Neural cell (in vitro differentiated cells): ENCODE data around the gene DZIP1. TPM values are rescaled to one million over a fixed set of nuclear protein-coding genes. Genes with fewer than 3 reads are reported as not detected.

Experiments used
- H2AFZ ChIP-seq: fragments of 200-600, 300-800 bp; sonication (generic), shearing (Covaris generic); 2 replicates; pipeline ENCODE4 v1.6.0; 2014; ENCODE audit warnings: low read depth, mild to moderate bottlenecking, antibody characterized with exemption, low read length, moderate library complexity
- H3F3A ChIP-seq: fragments of 200-600 bp; shearing (Covaris generic); 2 replicates; pipeline ENCODE4 v1.6.1; 2016; ENCODE audit warnings: mild to moderate bottlenecking, moderate library complexity, mixed read lengths, antibody characterized with exemption, low read length; ENCODE audit not compliant: insufficient read depth, poor library complexity, severe bottlenecking
- H3K27ac ChIP-seq: fragments of 200-600, 300-800 bp; sonication (generic), shearing (Covaris generic); 2 replicates; pipeline ENCODE4 v1.5.1; 2014; ENCODE audit warnings: mild to moderate bottlenecking, low read length, moderate library complexity
- H3K27me3 ChIP-seq: fragments of 300-800, 200-600 bp; sonication (generic), shearing (Covaris generic); 2 replicates; pipeline ENCODE4 v1.6.0; 2014; ENCODE audit warnings: mild to moderate bottlenecking, low read depth, low read length, moderate library complexity; ENCODE audit not compliant: insufficient read depth
- H3K36me3 ChIP-seq: fragments of 300-800, 200-600 bp; sonication (generic), shearing (Covaris generic); 2 replicates; pipeline ENCODE4 v1.5.1; 2014; ENCODE audit warnings: mild to moderate bottlenecking, antibody characterized with exemption, low read length, moderate library complexity; ENCODE audit not compliant: insufficient read depth
- H3K4me2 ChIP-seq: fragments of 300-800, 200-600 bp; sonication (generic), shearing (Covaris generic); 2 replicates; pipeline ENCODE4 v1.6.0; 2014; ENCODE audit warnings: mild to moderate bottlenecking, low read length
- H3K4me3 ChIP-seq: fragments of 300-800, 200-600 bp; sonication (generic), shearing (Covaris generic); 2 replicates; pipeline ENCODE4 v1.5.1; 2014; ENCODE audit warnings: mild to moderate bottlenecking, low read length, moderate library complexity
- H3K79me2 ChIP-seq: fragments of 200-600 bp; shearing (Covaris generic); replicated peaks from 2 replicates; pipeline ENCODE4 v1.6.0; 2014; ENCODE audit warnings: mild to moderate bottlenecking, low read length, moderate library complexity; ENCODE audit not compliant: insufficient read depth
- H3K9ac ChIP-seq: fragments of 300-800, 200-600 bp; sonication (generic), shearing (Covaris generic); 2 replicates; pipeline ENCODE4 v1.6.1; 2016; ENCODE audit warnings: mild to moderate bottlenecking, low read length, mixed read lengths
- H3K9me2 ChIP-seq: fragments of 200-600 bp; shearing (Covaris generic); 2 replicates; pipeline ENCODE4 v1.6.1; 2016; ENCODE audit warnings: mild to moderate bottlenecking, low read length, mixed read lengths; ENCODE audit not compliant: insufficient read depth
- H3K9me3 ChIP-seq: fragments of 200-600, 300-800 bp; sonication (generic), shearing (Covaris generic); 2 replicates; pipeline ENCODE4 v1.6.1; 2016; ENCODE audit warnings: mild to moderate bottlenecking, mixed run types, low read length, moderate library complexity, mixed read lengths
- H4K20me1 ChIP-seq: fragments of 200-600 bp; shearing (Covaris generic); 2 replicates; pipeline ENCODE4 v1.6.1; 2016; ENCODE audit warnings: mild to moderate bottlenecking, mixed run types; ENCODE audit not compliant: insufficient read depth
- CTCF ChIP-seq: fragments of 450-650 bp; IDR thresholded peaks from 2 replicates; pipeline ENCODE4 v1.5.1; 2014; ENCODE audit warnings: antibody characterized with exemption, mild to moderate bottlenecking, moderate library complexity; ENCODE audit not compliant: poor library complexity, severe bottlenecking
- EP300 ChIP-seq: fragments of 450-650 bp; conservative IDR thresholded peaks from 2 replicates; pipeline ENCODE4 v1.6.1; 2014; ENCODE audit warnings: antibody characterized with exemption, mild to moderate bottlenecking, moderate library complexity; ENCODE audit not compliant: poor library complexity, severe bottlenecking
- EZH2 ChIP-seq: fragments of 200-600, 300-800 bp; shearing (Covaris generic), sonication (generic); IDR thresholded peaks from 2 replicates; pipeline ENCODE4 v1.6.1; 2014; ENCODE audit warnings: antibody characterized with exemption, low read length, borderline replicate concordance, mild to moderate bottlenecking; ENCODE audit not compliant: insufficient read depth, poor library complexity, severe bottlenecking
- MXI1 ChIP-seq: fragments of 450-650 bp; conservative IDR thresholded peaks from 2 replicates; pipeline ENCODE4 v1.6.1; 2014; ENCODE audit warnings: antibody characterized with exemption, mild to moderate bottlenecking; ENCODE audit not compliant: poor library complexity, severe bottlenecking
- POLR2AphosphoS5 ChIP-seq: IDR thresholded peaks from 2 replicates; pipeline ENCODE4 v1.6.1; 2012
- RAD21 ChIP-seq: fragments of 450-650 bp; conservative IDR thresholded peaks from 2 replicates; pipeline ENCODE4 v1.6.1; 2014; ENCODE audit warnings: antibody characterized with exemption, mild to moderate bottlenecking, moderate library complexity
- REST ChIP-seq: IDR thresholded peaks from 2 replicates; pipeline ENCODE4 v1.6.1; 2012; ENCODE audit warnings: borderline replicate concordance
- SMC3 ChIP-seq: fragments of 450-650 bp; conservative IDR thresholded peaks from 2 replicates; pipeline ENCODE4 v1.6.1; 2014; ENCODE audit warnings: antibody characterized with exemption, mild to moderate bottlenecking, moderate library complexity; ENCODE audit not compliant: poor library complexity
- TAF1 ChIP-seq: IDR thresholded peaks from 2 replicates; pipeline ENCODE4 v1.6.1; 2012; ENCODE audit warnings: low read depth
- polyA plus RNA-seq: library from polyadenylated mRNA; depleted of rRNA; stranded (reverse); fragments of >200 nt; gene quantifications from 2 replicates; pipeline ENCODE4 v1.2.3, GENCODE V29; 2014

DZIP1 gene
- polyA plus RNA-seq, 1 donor from 2014 or later = 35.3 TPM

DNA sequence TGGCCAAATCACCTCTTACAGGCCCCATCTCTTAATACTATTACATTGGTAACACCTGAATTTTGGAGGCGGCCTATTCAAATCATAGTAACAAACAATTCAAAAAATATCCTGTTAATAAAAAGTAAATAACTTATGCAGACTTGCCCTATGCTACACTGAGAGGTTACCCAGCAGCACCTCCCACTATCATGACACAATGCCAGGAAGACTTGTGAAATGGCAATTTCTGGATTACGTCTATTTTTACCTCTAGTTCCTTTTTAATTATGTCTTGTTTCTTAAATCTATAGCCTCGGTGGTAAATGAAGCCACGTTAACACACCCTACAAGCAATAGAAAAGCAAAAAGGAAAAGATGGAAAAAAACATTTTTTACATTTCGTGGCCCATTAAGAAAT, 6.2 kb upstream of the DZIP1 start:
- TF ChIP-seq EZH2 (no peak), CTCF (no peak)
- no peak overlapping the region for H2AFZ ChIP-seq
- H3K27ac ChIP-seq = no peak overlapping the region
- H3K9me2 ChIP-seq = no peaks in the 10 kb centered on the region
- no peak overlapping the region for H3K9ac ChIP-seq
- H3K4me3 ChIP-seq = no peak overlapping the region
- H3K79me2 ChIP-seq = no peaks in the 10 kb centered on the region
- H3K4me2 ChIP-seq = no peak overlapping the region
- no peaks in the 10 kb centered on the region for H3K9me3 ChIP-seq
- no peaks in the 10 kb centered on the region for H3F3A ChIP-seq
- no peaks in the 10 kb centered on the region for H4K20me1 ChIP-seq
- no peaks in the 10 kb centered on the region for H3K36me3 ChIP-seq
- H3K27me3 ChIP-seq = no peaks in the 10 kb centered on the region

GRCh38 chr13:95647321-95647720, 2.8 kb upstream of the DZIP1 start:
- Histone ChIP-seq H3K36me3 (no peaks in the 10 kb centered on the region), H3K9me3 (no peaks in the 10 kb centered on the region), H3K4me3 (no peak overlapping the region), H3K9ac (no peak overlapping the region), H2AFZ (no peak overlapping the region), H3K27ac (no peak overlapping the region), H3K9me2 (peaks cover 3% of the 10 kb centered on the region), H3K27me3 (peaks cover 14% of the 10 kb centered on the region), H4K20me1 (no peaks in the 10 kb centered on the region), H3K4me2 (no peak overlapping the region), H3F3A (no peaks in the 10 kb centered on the region), H3K79me2 (peaks cover 4% of the 10 kb centered on the region)
- no peak for TF ChIP-seq MXI1
- no peak for TF ChIP-seq TAF1
- TF ChIP-seq SMC3 = no peak
- no peak for TF ChIP-seq POLR2AphosphoS5
- TF ChIP-seq CTCF = no peak
- no peak for TF ChIP-seq RAD21
- TF ChIP-seq EP300 = no peak
- TF ChIP-seq EZH2 = no peak
- no peak for TF ChIP-seq REST
